Neuronal stem cell (in vitro differentiated cells): Measurements from ENCODE around the gene ATP4A.

Experiments
- DNase-seq: peaks from one replicate; pipeline ENCODE4 v3.0.0-alpha.2; 2013; ENCODE audit warnings: low spot score
- H2AFZ ChIP-seq: one replicate; pipeline ENCODE4 v1.6.1; 2013; ENCODE audit warnings: mild to moderate bottlenecking, low read length, inconsistent platforms
- H2AK5ac ChIP-seq: 2 replicates; pipeline ENCODE4 v1.6.1; 2013; ENCODE audit warnings: low read depth, mild to moderate bottlenecking, inconsistent platforms, low read length, moderate library complexity, mixed read lengths
- H2BK120ac ChIP-seq: 2 replicates; pipeline ENCODE4 v1.6.1; 2013; ENCODE audit warnings: low read depth, mild to moderate bottlenecking, inconsistent platforms, low read length, moderate library complexity, mixed read lengths
- H2BK12ac ChIP-seq: one replicate; pipeline ENCODE4 v1.6.1; 2013; ENCODE audit warnings: low read length, inconsistent platforms
- H2BK15ac ChIP-seq: 2 replicates; pipeline ENCODE4 v1.6.1; 2013; ENCODE audit warnings: mild to moderate bottlenecking, low read length, inconsistent platforms, mixed read lengths
- H2BK5ac ChIP-seq: one replicate; pipeline ENCODE4 v1.6.1; 2013; ENCODE audit warnings: inconsistent platforms, mild to moderate bottlenecking, low read length, moderate library complexity
- H3K14ac ChIP-seq: one replicate; pipeline ENCODE4 v1.6.1; 2013; ENCODE audit warnings: low read length, inconsistent platforms
- H3K18ac ChIP-seq: 2 replicates; pipeline ENCODE4 v1.6.1; 2013; ENCODE audit warnings: low read length, inconsistent platforms
- H3K23ac ChIP-seq: 2 replicates; pipeline ENCODE4 v1.6.1; 2013; ENCODE audit warnings: low read depth, mild to moderate bottlenecking, mixed read lengths, low read length, inconsistent platforms; ENCODE audit not compliant: poor library complexity
- H3K27ac ChIP-seq: replicated peaks from 3 replicates; pipeline ENCODE4 v1.5.1; 2013; ENCODE audit warnings: low read length, inconsistent platforms
- H3K27me3 ChIP-seq, 3 experiments: 2 replicates each; pipeline ENCODE4 v1.6.1; 2013; ENCODE audit warnings: low read length in 3 of 3, mild to moderate bottlenecking in 2 of 3, inconsistent platforms in 1 of 3, low read depth in 1 of 3, mixed read lengths in 1 of 3, moderate library complexity in 1 of 3; ENCODE audit not compliant: control insufficient read depth in 3 of 3, insufficient read depth in 3 of 3
- H3K36me3 ChIP-seq, 2 donors: replicated peaks in 1 of 2; 2 replicates each; pipeline ENCODE4 v1.6.1; 2013; ENCODE audit warnings: low read length in 2 of 2; ENCODE audit not compliant: control insufficient read depth in 2 of 2, insufficient read depth in 2 of 2
- H3K4ac ChIP-seq: 2 replicates; pipeline ENCODE4 v1.6.1; 2013; ENCODE audit warnings: inconsistent platforms, mild to moderate bottlenecking, low read length, moderate library complexity
- H3K4me1 ChIP-seq, 2 donors: 1 replicate in 1 of 2; 2 replicates in 1 of 2; pipeline ENCODE4 v1.6.1; 2013; ENCODE audit warnings: low read length in 2 of 2, low read depth in 1 of 2; ENCODE audit not compliant: control insufficient read depth in 2 of 2, insufficient read depth in 1 of 2
- H3K4me2 ChIP-seq: one replicate; pipeline ENCODE4 v1.6.1; 2013; ENCODE audit warnings: mild to moderate bottlenecking, low read length, inconsistent platforms; ENCODE audit not compliant: insufficient read depth, poor library complexity, severe bottlenecking
- H3K4me3 ChIP-seq, 2 donors: 2 replicates each; pipeline ENCODE4 v1.5.1; 2013; ENCODE audit warnings: low read length in 2 of 2, mild to moderate bottlenecking in 2 of 2, inconsistent platforms in 1 of 2, moderate library complexity in 1 of 2
- H3K79me1 ChIP-seq: one replicate; pipeline ENCODE4 v1.6.1; 2013; ENCODE audit warnings: low read depth, mild to moderate bottlenecking, inconsistent platforms, low read length, moderate library complexity
- H3K9ac ChIP-seq: one replicate; pipeline ENCODE4 v1.6.1; 2013; ENCODE audit warnings: mild to moderate bottlenecking, low read depth, low read length, inconsistent platforms; ENCODE audit not compliant: poor library complexity
- H3K9me3 ChIP-seq, 2 donors: replicated peaks in 1 of 2; 2 replicates each; pipeline versions ENCODE3 to v1.6.1; 2013; ENCODE audit warnings: low read length in 2 of 2, mild to moderate bottlenecking in 2 of 2, inconsistent platforms in 1 of 2, low read depth in 1 of 2, mixed read lengths in 1 of 2, moderate library complexity in 1 of 2; ENCODE audit not compliant: control insufficient read depth in 2 of 2, insufficient read depth in 1 of 2
- H4K8ac ChIP-seq: one replicate; pipeline ENCODE4 v1.6.1; 2013; ENCODE audit warnings: low read depth, mild to moderate bottlenecking, inconsistent platforms, low read length, moderate library complexity
- H4K91ac ChIP-seq: one replicate; pipeline ENCODE4 v1.6.1; 2013; ENCODE audit warnings: low read length, low read depth, mild to moderate bottlenecking, inconsistent platforms; ENCODE audit not compliant: poor library complexity
- WGBS, 2 donors: extraction: QIAGEN DNeasy Blood & Tissue Kit; methylation state at CpG; one replicate each; pipeline ENCODE4 v1.1.7; 2013; ENCODE audit warnings: missing lambda C conversion rate in 2 of 2, mixed read lengths in 1 of 2; ENCODE audit not compliant: insufficient read length in 2 of 2, insufficient replicate concordance in 1 of 2; ENCODE audit errors: extremely low coverage in 2 of 2; 5-methylcytosine and 5-hydroxymethylcytosine counted together

The ATP4A gene

DNA sequence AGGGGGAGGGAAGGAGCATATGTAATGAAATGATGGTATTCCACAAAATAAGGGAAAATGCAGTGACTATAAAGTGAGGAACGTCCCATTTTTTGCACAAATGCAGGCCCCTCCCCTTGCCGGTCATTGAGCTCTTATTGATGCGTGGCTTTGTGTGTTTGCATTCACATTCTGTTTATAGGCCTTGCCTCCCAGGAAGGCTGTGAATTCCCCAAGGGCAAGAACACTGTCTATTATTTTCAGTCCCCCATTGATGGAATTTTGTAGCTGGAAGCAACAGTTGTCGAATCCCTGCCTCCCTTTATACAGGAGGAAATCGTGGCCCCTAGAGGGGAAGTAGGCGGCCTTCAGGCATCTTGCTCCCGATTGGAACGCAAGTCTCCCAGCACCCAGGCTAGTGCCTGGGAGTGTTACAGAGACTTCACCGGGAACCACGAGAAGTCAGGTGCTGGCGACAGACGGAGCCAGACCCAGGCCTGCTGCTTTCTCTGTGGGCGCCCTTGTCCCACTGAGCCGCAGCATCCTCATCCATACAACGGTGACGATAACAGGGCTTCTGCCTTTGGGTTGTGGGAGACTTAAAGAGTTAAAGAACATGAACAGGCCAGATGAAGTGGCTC is 42.2 kb downstream of the ATP4A start:
- no peak overlapping the region for H2BK15ac ChIP-seq
- H2BK5ac ChIP-seq = no peak overlapping the region
- H3K14ac ChIP-seq = no peak overlapping the region
- no peak overlapping the region for H3K4me2 ChIP-seq
- no peak overlapping the region for H3K27ac ChIP-seq
- no peak overlapping the region for H2AFZ ChIP-seq
- H3K79me1 ChIP-seq = no peaks in the 10 kb centered on the region
- H4K8ac ChIP-seq = no peak overlapping the region
- H3K4me1 ChIP-seq = peaks cover 6 to 11% of the 10 kb centered on the region in 2 donors
- no peaks in the 10 kb centered on the region for H3K9me3 ChIP-seq
- no peak overlapping the region for H3K23ac ChIP-seq
- H3K36me3 ChIP-seq = no peaks in the 10 kb centered on the region
- H3K4ac ChIP-seq = no peak overlapping the region
- no peak overlapping the region for H3K4me3 ChIP-seq
- no peak overlapping the region for H2BK12ac ChIP-seq
- no peak overlapping the region for H4K91ac ChIP-seq
- no peak overlapping the region for H3K9ac ChIP-seq
- peaks cover 0 to 41% (median 0%) of the 10 kb centered on the region in 3 experiments for H3K27me3 ChIP-seq
- DNase-seq = no peak
- WGBS, 2 donors = no CpG with 5 or more reads among the region's 16 CpGs
- H2BK120ac ChIP-seq = no peak overlapping the region
- no peak overlapping the region for H3K18ac ChIP-seq
- no peak overlapping the region for H2AK5ac ChIP-seq

DNA sequence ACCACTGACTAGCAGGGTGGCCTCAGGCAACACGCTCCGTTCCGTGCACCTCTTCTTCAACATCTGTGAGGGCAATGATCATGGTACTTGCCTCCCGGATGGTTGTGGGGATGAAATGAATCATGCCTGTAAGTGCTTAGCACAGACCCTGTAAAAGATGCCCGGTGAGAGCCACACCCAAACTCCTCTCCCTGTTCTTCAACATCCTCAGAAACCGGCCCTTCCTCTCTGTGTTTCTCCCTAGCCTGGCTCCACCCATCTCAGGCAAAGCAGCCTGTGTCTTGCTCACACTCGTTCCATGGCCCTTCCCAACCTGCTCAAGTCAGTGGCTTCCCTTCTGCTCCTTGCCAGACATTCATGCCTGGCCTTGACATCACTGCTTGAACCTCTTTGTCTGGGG is 44.2 kb downstream of the ATP4A start:
- no peak overlapping the region for H2BK15ac ChIP-seq
- H2BK12ac ChIP-seq = no peak overlapping the region
- H2AFZ ChIP-seq = no peak overlapping the region
- H3K9me3 ChIP-seq = no peaks in the 10 kb centered on the region
- H2BK5ac ChIP-seq = no peak overlapping the region
- H3K4ac ChIP-seq = no peak overlapping the region
- no peak overlapping the region for H3K9ac ChIP-seq
- H3K4me3 ChIP-seq = no peak overlapping the region
- DNase-seq = no peak
- no peak overlapping the region for H3K27ac ChIP-seq
- WGBS, 2 donors = no CpG with 5 or more reads among the region's 7 CpGs
- peaks cover 5 to 6% of the 10 kb centered on the region in 2 donors for H3K4me1 ChIP-seq
- H3K27me3 ChIP-seq = peaks cover 0 to 30% (median 0%) of the 10 kb centered on the region in 3 experiments
- peak overlapping the region; percentile 38 for H3K18ac ChIP-seq
- no peak overlapping the region for H2BK120ac ChIP-seq
- peak overlapping the region; percentile 14 for H2AK5ac ChIP-seq
- H3K36me3 ChIP-seq = no peaks in the 10 kb centered on the region
- H4K91ac ChIP-seq = no peak overlapping the region
- H3K23ac ChIP-seq = no peak overlapping the region
- H4K8ac ChIP-seq = no peak overlapping the region
- H3K79me1 ChIP-seq = no peaks in the 10 kb centered on the region
- H3K14ac ChIP-seq = no peak overlapping the region
- H3K4me2 ChIP-seq = no peak overlapping the region

DNA sequence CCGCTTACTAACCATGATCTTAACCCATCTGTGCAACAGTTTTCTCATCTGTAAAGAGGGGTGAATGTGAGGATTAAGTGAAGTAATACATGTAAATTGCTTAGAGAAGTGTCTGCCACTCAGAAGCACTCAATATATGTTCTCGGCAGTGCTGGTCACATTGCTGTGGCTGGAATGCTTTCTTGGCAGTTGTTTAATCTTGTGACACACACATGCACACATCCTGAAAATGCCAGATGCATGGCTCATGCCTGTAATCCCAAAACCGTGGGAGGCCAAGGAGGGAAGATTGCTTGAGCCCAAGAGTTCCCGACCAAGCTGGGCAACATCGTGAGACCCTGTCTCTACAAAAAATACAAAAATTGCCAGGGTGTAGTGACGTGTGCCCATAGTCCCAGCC is 45.1 kb downstream of the ATP4A start:
- H3K4ac ChIP-seq = no peak overlapping the region
- no peak overlapping the region for H2BK15ac ChIP-seq
- no peaks in the 10 kb centered on the region for H3K9me3 ChIP-seq
- no peak overlapping the region for H3K18ac ChIP-seq
- no peak overlapping the region for H3K9ac ChIP-seq
- H3K14ac ChIP-seq = no peak overlapping the region
- no peak overlapping the region for H2BK12ac ChIP-seq
- peak overlapping the region; percentile 47 for H2BK120ac ChIP-seq
- H3K79me1 ChIP-seq = no peaks in the 10 kb centered on the region
- H4K91ac ChIP-seq = no peak overlapping the region
- no CpG with 5 or more reads among the region's 6 CpGs for WGBS, 2 donors
- H3K4me3 ChIP-seq = no peak overlapping the region
- no peak overlapping the region for H2AFZ ChIP-seq
- no peak overlapping the region for H3K4me2 ChIP-seq
- H3K4me1 ChIP-seq = peaks cover 6 to 11% of the 10 kb centered on the region in 2 donors
- H3K27me3 ChIP-seq = peaks cover 0 to 32% (median 2%) of the 10 kb centered on the region in 3 experiments
- DNase-seq = no peak
- H2AK5ac ChIP-seq = no peak overlapping the region
- H2BK5ac ChIP-seq = no peak overlapping the region
- no peaks in the 10 kb centered on the region for H3K36me3 ChIP-seq
- no peak overlapping the region for H3K23ac ChIP-seq
- no peak overlapping the region for H3K27ac ChIP-seq
- no peak overlapping the region for H4K8ac ChIP-seq

DNA sequence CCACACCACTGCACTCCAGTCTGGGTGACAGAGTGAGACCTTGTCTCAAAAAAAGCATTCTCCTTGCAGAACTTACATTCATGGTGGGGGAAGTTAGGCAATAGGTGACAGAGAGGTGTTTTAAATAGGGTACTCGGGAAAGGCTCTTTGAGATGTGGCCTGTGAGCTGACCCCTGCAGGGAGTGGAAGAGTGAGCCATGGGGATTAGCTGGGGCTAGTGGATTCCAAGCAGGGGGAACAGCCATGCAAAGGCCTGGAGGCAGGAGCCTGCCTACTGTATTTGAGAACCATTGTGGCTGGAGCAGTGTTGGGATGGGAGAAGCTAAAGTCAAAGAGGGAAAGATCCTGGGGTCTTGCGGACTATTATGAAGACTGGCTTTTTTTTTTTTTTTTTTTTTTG is 46.1 kb downstream of the ATP4A start:
- Histone ChIP-seq H3K4ac (no peak overlapping the region), H4K91ac (no peak overlapping the region), H3K4me1 (peaks cover 6 to 11% of the 10 kb centered on the region in 2 donors), H3K4me2 (no peak overlapping the region), H3K27ac (no peak overlapping the region), H3K18ac (no peak overlapping the region), H3K9ac (no peak overlapping the region), H3K36me3 (no peaks in the 10 kb centered on the region), H3K9me3 (no peaks in the 10 kb centered on the region), H3K4me3 (no peak overlapping the region), H3K27me3 (peaks cover 0 to 34% (median 3%) of the 10 kb centered on the region in 3 experiments), H2AK5ac (no peak overlapping the region), H3K23ac (no peak overlapping the region), H2BK15ac (no peak overlapping the region), H2BK120ac (no peak overlapping the region), H3K14ac (no peak overlapping the region), H2BK12ac (no peak overlapping the region), H2BK5ac (no peak overlapping the region), H4K8ac (no peak overlapping the region), H3K79me1 (no peaks in the 10 kb centered on the region), H2AFZ (no peak overlapping the region)
- no CpG with 5 or more reads among the region's 2 CpGs for WGBS, 2 donors
- no peak for DNase-seq
